ENCODE data around the gene TMEM79. TPM values are rescaled to one million over a fixed set of nuclear protein-coding genes. Genes with fewer than 3 reads are reported as not detected.

TMEM79 gene
- 1.4 and 1.8 TPM in 2 replicates for total RNA-seq

GRCh38 chr1:156284112-156284511 is at the start of gene TMEM79:
Gene TMEM79 (plus strand): TSS chr1:156284325. CDS start chr1:156285227, 902 bp downstream.

DNA sequence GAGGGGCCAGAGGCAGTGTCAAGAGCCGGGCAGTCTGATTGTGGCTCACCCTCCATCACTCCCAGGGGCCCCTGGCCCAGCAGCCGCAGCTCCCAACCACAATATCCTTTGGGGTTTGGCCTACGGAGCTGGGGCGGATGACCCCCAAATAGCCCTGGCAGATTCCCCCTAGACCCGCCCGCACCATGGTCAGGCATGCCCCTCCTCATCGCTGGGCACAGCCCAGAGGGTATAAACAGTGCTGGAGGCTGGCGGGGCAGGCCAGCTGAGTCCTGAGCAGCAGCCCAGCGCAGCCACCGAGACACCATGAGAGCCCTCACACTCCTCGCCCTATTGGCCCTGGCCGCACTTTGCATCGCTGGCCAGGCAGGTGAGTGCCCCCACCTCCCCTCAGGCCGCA is 42.2 kb upstream of the TMEM79 start, which contains the start of gene BGLAP:
TSS of gene BGLAP (plus strand) at position 259 of the 400 bp plus-strand sequence. CDS start at position 307, 48 bp downstream.

DNA sequence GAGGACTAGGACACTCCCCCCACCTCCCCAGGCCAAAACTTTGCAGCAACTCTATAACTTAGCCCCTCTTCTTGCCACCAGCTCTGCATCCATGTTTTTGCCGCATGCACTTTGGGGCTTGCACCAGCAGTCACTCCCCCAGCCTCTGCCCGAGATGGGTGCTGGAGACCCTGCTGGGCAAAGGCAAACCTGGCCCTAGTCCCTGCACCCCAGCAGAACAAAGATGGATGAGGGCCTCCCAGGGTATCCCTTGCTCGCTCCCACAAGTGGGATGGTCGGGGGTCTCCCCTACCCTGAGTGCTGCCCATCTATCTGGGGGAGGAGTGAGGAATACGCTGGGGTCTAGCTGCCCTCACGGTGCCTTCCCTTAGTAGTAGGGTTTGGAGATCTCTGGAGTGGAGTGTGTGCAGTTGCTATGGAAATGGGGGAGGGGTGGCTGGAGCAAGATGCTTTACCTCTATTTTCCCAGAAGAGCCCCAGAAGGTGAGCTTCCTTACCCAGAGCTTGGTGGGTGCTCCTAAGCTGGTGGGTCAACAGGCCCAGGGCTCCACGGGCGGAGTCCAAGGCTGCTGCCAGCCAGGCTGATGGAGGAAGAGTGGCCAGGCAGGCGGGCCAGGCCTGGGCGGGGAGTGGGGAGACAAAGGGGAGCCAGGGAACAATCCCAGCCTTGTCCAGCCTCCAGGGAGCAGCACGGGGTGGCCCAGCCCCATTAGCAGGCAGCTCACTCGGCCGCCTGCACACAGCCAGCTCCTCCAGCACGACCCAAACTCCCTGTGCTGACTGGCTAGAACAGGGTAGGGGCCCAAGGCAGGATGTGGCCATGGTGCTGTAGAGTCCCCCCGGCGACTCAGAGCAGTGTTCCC is 36.4 kb upstream of the TMEM79 start, which contains the start of gene PAQR6:
TSS of gene PAQR6 (minus strand) at position 597 of the 863 bp plus-strand sequence. CDS start 1,325 bp downstream, outside the sequence.

DNA sequence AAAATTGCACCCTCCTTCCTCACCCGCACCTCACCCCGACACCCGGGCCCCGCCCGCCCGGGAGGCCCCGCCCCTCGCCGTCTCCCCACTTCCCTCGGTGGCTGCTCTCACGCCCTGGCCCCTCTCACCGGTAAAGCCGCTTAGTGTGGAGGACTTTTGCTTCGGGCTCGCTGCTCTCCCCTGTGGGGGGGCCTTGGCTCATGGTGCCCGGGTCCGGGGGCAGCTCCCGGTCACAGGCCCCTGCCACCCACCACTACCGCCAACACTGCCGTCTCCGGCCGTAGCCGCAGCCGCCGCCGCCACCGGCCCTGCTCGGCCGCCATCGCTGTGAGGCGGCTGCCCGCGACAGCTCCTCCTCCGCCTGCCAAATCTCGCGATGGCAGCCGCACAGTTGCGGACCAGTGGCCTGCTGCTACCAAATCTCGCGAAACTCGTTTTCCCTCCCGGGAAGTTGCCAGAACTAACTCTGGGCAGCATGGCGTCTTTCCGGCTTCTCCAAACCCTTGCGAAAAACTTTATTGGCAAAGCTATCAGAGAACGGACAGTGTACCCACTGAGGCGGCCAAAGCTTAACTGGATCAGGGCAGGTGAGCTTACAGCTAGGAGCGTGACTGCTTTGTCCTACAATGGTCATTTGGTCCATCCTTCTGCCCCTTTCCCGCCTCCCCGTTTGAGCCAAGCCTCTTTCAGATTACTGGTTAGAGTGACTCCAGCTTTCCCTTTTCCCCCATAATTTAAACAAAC is 1.5 kb upstream of the TMEM79 start, which contains the start of gene SMG5:
TSS of gene SMG5 (minus strand) at position 347 of the 744 bp plus-strand sequence. CDS start at position 202, 145 bp downstream.

DNA sequence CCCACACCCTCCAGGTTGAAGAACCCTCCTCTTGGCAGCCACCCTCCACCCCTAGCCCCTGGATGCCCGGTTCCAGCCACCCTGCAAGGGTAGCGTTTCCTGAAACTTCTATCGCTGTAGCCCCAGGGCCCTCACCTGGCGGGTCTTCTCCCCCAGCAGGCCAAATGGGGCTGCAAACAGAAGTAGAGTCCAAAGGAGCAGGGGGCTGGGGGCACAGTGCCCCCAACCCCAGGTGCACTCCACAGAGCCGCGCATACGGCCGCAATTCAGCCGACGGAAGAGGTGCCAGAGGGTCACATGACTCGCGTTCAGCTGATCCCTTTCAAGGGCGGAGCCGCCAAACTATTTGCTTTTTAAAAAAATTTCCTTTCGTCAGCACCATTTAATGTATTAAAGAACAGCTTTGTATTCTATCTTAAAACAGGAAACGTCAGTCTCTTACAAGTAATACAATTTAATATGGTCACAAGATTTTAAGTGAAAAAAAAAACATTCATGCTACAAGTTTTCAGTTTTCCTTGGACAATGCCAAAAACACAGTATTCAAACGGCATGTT is 11.3 kb downstream of the TMEM79 start, which contains the start of gene GLMP:
TSS of gene GLMP (minus strand) at position 289 of the 557 bp plus-strand sequence. CDS start at position 255, 34 bp downstream.

GRCh38 chr1:156298852-156299357 is 14.8 kb downstream of the TMEM79 start, which contains the start of gene VHLL:
Gene VHLL (minus strand): TSS chr1:156299307. CDS start chr1:156299189, 118 bp downstream.

DNA sequence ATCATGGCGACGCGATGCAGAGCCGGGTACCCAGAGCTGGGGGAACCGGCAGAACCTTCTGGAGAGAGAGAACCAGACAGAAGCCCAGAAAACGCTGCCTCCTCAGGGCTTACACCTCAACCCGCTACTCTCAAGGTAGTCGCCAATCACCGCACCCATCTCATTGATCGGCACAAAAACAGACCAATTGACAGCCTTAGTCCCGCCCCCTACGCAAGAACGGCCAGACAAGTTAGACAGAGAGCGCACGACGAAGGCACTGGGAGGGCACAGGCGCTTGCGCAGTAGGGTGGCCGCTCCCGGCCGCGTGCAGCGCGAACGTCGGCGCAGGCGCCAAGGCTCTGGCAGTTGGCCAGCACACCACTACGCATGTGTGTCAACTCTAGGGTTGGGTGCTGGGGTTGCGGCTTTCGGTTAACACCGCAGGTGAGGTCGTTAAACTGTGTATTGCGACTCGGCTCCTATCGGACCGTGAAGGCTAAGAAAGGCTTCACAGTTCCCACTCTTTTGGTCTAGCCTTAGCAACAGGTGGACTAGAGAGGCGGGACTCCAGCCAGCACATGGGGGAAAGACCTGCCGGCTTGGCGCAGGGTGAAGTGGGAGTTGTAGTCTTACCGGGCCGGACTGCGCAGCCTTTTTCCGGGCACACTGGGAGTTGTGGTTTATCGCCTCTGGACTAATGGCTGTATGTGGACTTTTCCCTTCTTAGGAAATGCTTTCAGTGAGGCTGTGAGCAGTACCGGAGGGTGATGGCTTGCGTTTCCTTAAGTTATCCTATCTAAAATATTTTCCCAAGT is 54.3 kb downstream of the TMEM79 start, which contains the start of the genes CCT3 and TSACC:
TSS of gene CCT3 (minus strand) at position 113 of the 797 bp plus-strand sequence. CDS start at position 5, 108 bp downstream.
TSS of gene TSACC (plus strand) at position 347 of the 797 bp plus-strand sequence. CDS start 1,232 bp downstream, outside the sequence.

Other genes with a start within 250 kb of the TMEM79 start
- 18.4 and 27.2 TPM in 2 replicates for gene UBQLN4, start 230.5 kb upstream of the TMEM79 start, total RNA-seq
- 23.4 and 35.2 TPM in 2 replicates for gene LAMTOR2, start 229.5 kb upstream of the TMEM79 start, total RNA-seq
- not detected in 2 replicates for gene RAB25, start 223.2 kb upstream of the TMEM79 start, total RNA-seq
- 0.22 and 2.3 TPM in 2 replicates for gene MEX3A, start 201.9 kb upstream of the TMEM79 start, total RNA-seq
- 571 and 1,162 TPM in 2 replicates for gene LMNA, start 169.6 kb upstream of the TMEM79 start, total RNA-seq
- 0.43 and 0.44 TPM in 2 replicates for gene SEMA4A, start 130.7 kb upstream of the TMEM79 start, total RNA-seq
- gene SLC25A44, start 90.2 kb upstream of the TMEM79 start, total RNA-seq, result 17.3 and 18.6 TPM in 2 replicates
- 36.5 and 39.2 TPM in 2 replicates for gene PMF1, start 71.3 kb upstream of the TMEM79 start, total RNA-seq
- 0.57 TPM in 1 of 2 replicates, not detected in the other for gene BGLAP, start 42.1 kb upstream of the TMEM79 start, total RNA-seq
- gene PAQR6, start 36.3 kb upstream of the TMEM79 start, total RNA-seq, result 0.29 and 0.44 TPM in 2 replicates
- gene SMG5, start 1.5 kb upstream of the TMEM79 start, total RNA-seq, result 66.7 and 80.2 TPM in 2 replicates
- 55.1 and 111 TPM in 2 replicates for gene GLMP, start 11.4 kb downstream of the TMEM79 start, total RNA-seq
- 0.29 TPM in 1 of 2 replicates, not detected in the other for gene VHLL, start 15.0 kb downstream of the TMEM79 start, total RNA-seq
- gene CCT3, start 54.0 kb downstream of the TMEM79 start, total RNA-seq, result 235 and 416 TPM in 2 replicates
- gene TSACC, start 54.2 kb downstream of the TMEM79 start, total RNA-seq, result not detected in 2 replicates
- gene RHBG, start 84.9 kb downstream of the TMEM79 start, total RNA-seq, result 0.14 TPM in 1 of 2 replicates, not detected in the other
- 23.2 and 29.8 TPM in 2 replicates for gene MEF2D, start 216.4 kb downstream of the TMEM79 start, total RNA-seq